HepG2 (cell line): ENCODE results near the gene MAPK7. TPM values are rescaled to one million over a fixed set of nuclear protein-coding genes. Genes with fewer than 3 reads are reported as not detected.

ENCODE experiments used
- ATAC-seq: fragments of 200-7000 bp; cut with Tn5 transposase; 3 replicates; pipeline ENCODE4 v1.9.1; 2020; ENCODE audit warnings: mild to moderate bottlenecking, moderate library complexity
- BruUV-seq: library from RNA; stranded (reverse); fragments of 400-500 nt; replicated peaks from 2 replicates; lab custom pipeline; 2021; lab: Mats Ljungman, UMichigan
- CTCF ChIA-PET: fragments of 300-600 bp; formaldehyde crosslinking; extraction: SDS; loops from one replicate; lab custom pipeline; 2021; ENCODE audit warnings: low total read pairs, inconsistent platforms, low intra/inter-chr PET ratio; lab: Yijun Ruan, JAX
- POLR2A ChIA-PET: fragments of 350-600 bp; sonication (Branson Sonifier 250); formaldehyde crosslinking; loops from one replicate; lab custom pipeline; 2020; ENCODE audit warnings: antibody characterized with exemption, inconsistent platforms; lab: Yijun Ruan, JAX
- DNase-seq: peaks from one replicate; pipeline ENCODE4 v3.0.0-alpha.2; 2015; ENCODE audit warnings: low spot score
- FAIRE-seq: peaks from 3 replicates; lab custom pipeline; 2011; peaks lifted over from hg19 to GRCh38; lab: Jason Lieb, UNC
- H2AFZ ChIP-seq: one replicate; pipeline ENCODE4 v1.6.1; 2011; ENCODE audit warnings: low read length, inconsistent platforms
- H3K27ac ChIP-seq: fragments of 300-600 bp; 3 replicates; pipeline ENCODE4 v1.8.0; 2011; ENCODE audit warnings: mixed run types, mild to moderate bottlenecking, mixed read lengths, low read length, inconsistent platforms; ENCODE audit not compliant: insufficient read depth; ENCODE audit errors: extremely low read length
- H3K27me3 ChIP-seq, 2 experiments: fragments of 200-600 bp in 1 of 2; 2 replicates in 1 of 2; 3 replicates in 1 of 2; pipeline versions ENCODE4 v1.6.0 to v1.8.0; 2011; ENCODE audit warnings: low read length in 2 of 2, mild to moderate bottlenecking in 2 of 2, moderate library complexity in 2 of 2, inconsistent platforms in 1 of 2; ENCODE audit not compliant: insufficient read depth in 2 of 2, control insufficient read depth in 1 of 2
- H3K36me3 ChIP-seq, 2 experiments: fragments of 200-600 bp in 1 of 2; replicated peaks in 1 of 2; 2 replicates in 1 of 2; 3 replicates in 1 of 2; pipeline versions ENCODE4 v1.5.1 to v1.8.0; 2011; ENCODE audit warnings: low read length in 2 of 2, inconsistent platforms in 1 of 2; ENCODE audit not compliant: insufficient read depth in 2 of 2, control insufficient read depth in 1 of 2
- H3K4me1 ChIP-seq: 2 replicates; pipeline ENCODE4 v1.5.1; 2012; ENCODE audit warnings: low read length, inconsistent platforms; ENCODE audit not compliant: insufficient read depth
- H3K4me2 ChIP-seq: 2 replicates; pipeline ENCODE4 v1.6.0; 2011; ENCODE audit warnings: low read depth, low read length, inconsistent platforms
- H3K4me3 ChIP-seq, 3 experiments: fragments of 200-600 bp in 1 of 3; sonication (generic), shearing (Covaris generic) in 1 of 3; replicated peaks in 1 of 3; 2 replicates each; pipeline ENCODE4 v1.5.1; 2011 to 2016; ENCODE audit warnings: low read length in 3 of 3, inconsistent platforms in 2 of 3, low read depth in 2 of 3, mild to moderate bottlenecking in 2 of 3, control low read depth in 1 of 3, mixed read lengths in 1 of 3; ENCODE audit not compliant: insufficient read depth in 1 of 3
- H3K79me2 ChIP-seq: one replicate; pipeline ENCODE4 v1.6.1; 2011; ENCODE audit warnings: low read length, inconsistent platforms; ENCODE audit not compliant: insufficient read depth
- H3K9ac ChIP-seq: 2 replicates; pipeline ENCODE4 v1.6.0; 2011; ENCODE audit warnings: mild to moderate bottlenecking, low read depth, low read length, inconsistent platforms; ENCODE audit not compliant: insufficient read depth
- H3K9me3 ChIP-seq: 2 replicates; pipeline ENCODE4 v1.5.1; 2012; ENCODE audit warnings: mild to moderate bottlenecking, low read length
- H4K20me1 ChIP-seq: 2 replicates; pipeline ENCODE4 v1.6.0; 2011; ENCODE audit warnings: inconsistent platforms, mild to moderate bottlenecking, low read length, moderate library complexity; ENCODE audit not compliant: insufficient read depth
- BCLAF1 ChIP-seq: fragments of 450-650 bp; IDR thresholded peaks from 2 replicates; pipeline ENCODE4 v1.6.1; 2017; ENCODE audit warnings: mild to moderate bottlenecking
- DMAP1 ChIP-seq: IDR thresholded peaks from 2 replicates; pipeline ENCODE4 v1.6.1; 2016
- DNMT1 ChIP-seq: sonication (generic); formaldehyde crosslinking; IDR thresholded peaks from 2 replicates; pipeline ENCODE4 v1.5.1; 2020; ENCODE audit warnings: mild to moderate bottlenecking, missing genetic modification reagents
- EEA1 ChIP-seq: sonication (generic); formaldehyde crosslinking; IDR thresholded peaks from 2 replicates; pipeline ENCODE4 v1.5.1; 2020; ENCODE audit warnings: mild to moderate bottlenecking, missing genetic modification reagents, borderline replicate concordance
- ETV6 ChIP-seq: sonication (generic); formaldehyde crosslinking; conservative IDR thresholded peaks from 2 replicates; pipeline ENCODE4 v1.4.0; 2020; ENCODE audit warnings: missing genetic modification reagents
- KMT2A ChIP-seq: sonication (generic); formaldehyde crosslinking; IDR thresholded peaks from 2 replicates; pipeline ENCODE4 v1.4.0; 2020; ENCODE audit warnings: missing genetic modification reagents
- RAD51 ChIP-seq: fragments of 450-650 bp; IDR thresholded peaks from 2 replicates; pipeline ENCODE4 v1.6.1; 2016; ENCODE audit warnings: borderline replicate concordance
- SOX13 ChIP-seq, 3 experiments: fragments of 450-650 bp in 1 of 3; sonication (generic) in 1 of 3; formaldehyde crosslinking in 1 of 3; IDR thresholded peaks in 2 of 3; conservative IDR thresholded peaks in 1 of 3; 2 replicates each; pipeline versions ENCODE4 v1.5.0 to v1.6.1; 2016 to 2020; ENCODE audit warnings: antibody characterized with exemption in 1 of 3, mild to moderate bottlenecking in 1 of 3, missing compliant biosample characterization in 1 of 3, missing genetic modification reagents in 1 of 3, moderate library complexity in 1 of 3
- TBX3 ChIP-seq: fragments of 450-650 bp; IDR thresholded peaks from 2 replicates; pipeline ENCODE4 v1.6.1; 2017; ENCODE audit warnings: antibody characterized with exemption, mild to moderate bottlenecking, inconsistent platforms, borderline replicate concordance
- THAP9 ChIP-seq: sonication (generic); formaldehyde crosslinking; IDR thresholded peaks from 2 replicates; pipeline ENCODE4; 2020; ENCODE audit warnings: missing genetic modification reagents, mild to moderate bottlenecking, borderline replicate concordance
- ZBTB2 ChIP-seq: sonication (generic); formaldehyde crosslinking; IDR thresholded peaks from 2 replicates; pipeline ENCODE4 v1.8.0; 2022; ENCODE audit warnings: low read depth, missing genetic modification reagents
- ZNF382 ChIP-seq: sonication (generic); formaldehyde crosslinking; IDR thresholded peaks from 2 replicates; pipeline ENCODE4 v1.5.0; 2020; ENCODE audit warnings: missing genetic modification reagents, mild to moderate bottlenecking, borderline replicate concordance
- ZNF605 ChIP-seq: sonication (generic); formaldehyde crosslinking; IDR thresholded peaks from 2 replicates; pipeline ENCODE4 v1.8.0; 2022; ENCODE audit warnings: mild to moderate bottlenecking, missing genetic modification reagents
- ZNF713 ChIP-seq: sonication (generic); formaldehyde crosslinking; IDR thresholded peaks from 2 replicates; pipeline ENCODE4 v1.4.0; 2020; ENCODE audit warnings: mild to moderate bottlenecking, missing genetic modification reagents
- WGBS: methylation state at CpG from one replicate; pipeline ENCODE4 v1.1.6; 2017; ENCODE audit warnings: low lambda C conversion rate; 5-methylcytosine and 5-hydroxymethylcytosine counted together
- in situ Hi-C: cut with HindIII; loops from 2 replicates; pipeline ENCODE4 v1.10.0; 2017; ENCODE audit warnings: low pct_unique_long_range_greater_than_20kb; ENCODE audit not compliant: extremely low pct_ligation_motif_present
- intact Hi-C: fragments of 100-400 bp; cut with micrococcal nuclease; formaldehyde crosslinking; loops from one replicate; pipeline ENCODE4 v1.10.0; 2022; ENCODE audit not compliant: unreplicated experiment
- polyA plus RNA-seq, 8 experiments: library from polyadenylated mRNA; depleted of rRNA in 3 of 8; stranded (reverse) in 7 of 8; unstranded in 1 of 8; fragments of >200 nt; fragmentation: Illumina TruSeq in 4 of 8; extraction: Trizol in 4 of 8; gene quantifications; 2 replicates each; pipeline versions ENCODE4 v1.2.1 to v1.2.3, GENCODE V29; 2011 to 2016; ENCODE audit warnings: low read depth in 4 of 8, missing spikeins in 1 of 8, mixed read lengths in 1 of 8; ENCODE audit not compliant: insufficient read depth in 1 of 8
- total RNA-seq, 5 experiments: library from RNA; depleted of rRNA; stranded (reverse); fragments of >200 nt; fragmentation: Illumina TruSeq; extraction: Trizol; gene quantifications; 2 replicates each; pipeline ENCODE4 v1.2.3, GENCODE V29; 2016; ENCODE audit warnings: low read depth in 1 of 5
- TF ChIP-seq, protein P1 (sequence below): sonication (generic); formaldehyde crosslinking; conservative IDR thresholded peaks from 2 replicates; pipeline ENCODE4 v1.4.0; 2020; ENCODE audit warnings: missing genetic modification reagents

Gene MAPK7
- total and polyA plus RNA-seq, 2 of the 13 experiments (the other 11 are each of a cell fraction or from before 2014, with no cell fraction given): 2.9 to 5.9 TPM

GRCh38 chr17:19372439-19372838 is 5.9 kb upstream of the MAPK7 start:
- POLR2A ChIA-PET: no interaction called here
- TF ChIP-seq BCLAF1 (no peak), ETV6 (no peak), THAP9 (CRISPR knock-in tag) (no peak), EEA1 (no peak), ZNF713 (CRISPR knock-in tag) (no peak), DMAP1 (CRISPR knock-in tag) (no peak), ZNF382 (CRISPR knock-in tag) (no peak), RAD51 (no peak), ZNF605 (no peak), TBX3 (no peak), ZBTB2 (no peak), DNMT1 (CRISPR knock-in tag) (no peak), SOX13 (IDR thresholded peaks at IDR 0.05) (no peak), SOX13 (CRISPR knock-in tag; conservative IDR thresholded peaks at IDR 0.05 in 1 of 2, IDR thresholded peaks at IDR 0.05 in 1 of 2) (no peak), KMT2A (CRISPR knock-in tag) (no peak)
- TF ChIP-seq, protein P1, sequence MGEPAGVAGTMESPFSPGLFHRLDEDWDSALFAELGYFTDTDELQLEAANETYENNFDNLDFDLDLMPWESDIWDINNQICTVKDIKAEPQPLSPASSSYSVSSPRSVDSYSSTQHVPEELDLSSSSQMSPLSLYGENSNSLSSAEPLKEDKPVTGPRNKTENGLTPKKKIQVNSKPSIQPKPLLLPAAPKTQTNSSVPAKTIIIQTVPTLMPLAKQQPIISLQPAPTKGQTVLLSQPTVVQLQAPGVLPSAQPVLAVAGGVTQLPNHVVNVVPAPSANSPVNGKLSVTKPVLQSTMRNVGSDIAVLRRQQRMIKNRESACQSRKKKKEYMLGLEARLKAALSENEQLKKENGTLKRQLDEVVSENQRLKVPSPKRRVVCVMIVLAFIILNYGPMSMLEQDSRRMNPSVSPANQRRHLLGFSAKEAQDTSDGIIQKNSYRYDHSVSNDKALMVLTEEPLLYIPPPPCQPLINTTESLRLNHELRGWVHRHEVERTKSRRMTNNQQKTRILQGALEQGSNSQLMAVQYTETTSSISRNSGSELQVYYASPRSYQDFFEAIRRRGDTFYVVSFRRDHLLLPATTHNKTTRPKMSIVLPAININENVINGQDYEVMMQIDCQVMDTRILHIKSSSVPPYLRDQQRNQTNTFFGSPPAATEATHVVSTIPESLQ (CRISPR knock-in tag): no peak

More at GRCh38 chr17:19372439-19372838, 5.9 kb upstream of the MAPK7 start:
- Histone ChIP-seq H3K36me3 (no peaks in the 10 kb centered on the region; a peak in 1 of 5 replicates), H3K9me3 (no peaks in the 10 kb centered on the region), H3K4me3 (no peak overlapping the region), H3K4me2 (no peak overlapping the region), H3K4me1 (peaks cover 41% of the 10 kb centered on the region), H3K27ac (no peak overlapping the region), H3K27me3 (peaks cover 0 to 2% of the 10 kb centered on the region in 2 experiments; a peak in 1 of 5 replicates), H4K20me1 (no peaks in the 10 kb centered on the region), H3K9ac (no peak overlapping the region), H3K79me2 (no peaks in the 10 kb centered on the region), H2AFZ (no peak overlapping the region)
- no TSS peak for BruUV-seq
- 90% methylated on average over 12 of the region's 12 CpGs for whole genome bisulfite sequencing
- intact Hi-C loops: no loop called here
- in situ Hi-C loops: no loop called here
- CTCF ChIA-PET: no interaction called here
- FAIRE-seq: no peak
- ATAC-seq: no peak
- no peak for DNase-seq
